ENCODE measurements around the gene WSCD2. TPM values are rescaled to one million over a fixed set of nuclear protein-coding genes. Genes with fewer than 3 reads are reported as not detected.

WSCD2 gene
- total and polyA plus RNA-seq, 12 donors = 0.01 to 2.8 (median 0.44) TPM; not detected in 3

DNA sequence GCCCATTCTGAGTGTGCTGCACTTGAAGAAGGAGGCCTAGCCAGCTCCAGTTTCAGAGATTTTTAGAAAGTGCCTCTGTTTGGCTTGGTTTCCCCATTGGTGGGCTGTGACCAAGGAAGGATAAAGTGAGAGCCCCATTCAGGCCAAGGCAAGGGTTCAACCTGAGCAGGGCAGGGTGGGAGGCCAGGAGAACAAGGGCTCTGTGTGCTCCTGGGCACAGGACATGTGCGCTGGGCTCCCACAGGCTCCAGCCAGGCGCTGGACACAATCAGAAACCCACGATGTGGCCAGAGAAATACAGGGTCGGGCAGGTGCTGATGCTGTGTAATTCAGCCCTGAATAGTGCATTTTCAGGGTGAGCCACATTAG lies 23.1 kb downstream of the WSCD2 start:
- Histone ChIP-seq H3K9me3 (peaks cover 0 to 7% (median 0%) of the 10 kb centered on the region in 11 donors), H3K4me1 (peaks cover 0 to 4% (median 0%) of the 10 kb centered on the region in 9 donors), H3K27ac (no peak overlapping the region), H3K4me3 (no peak overlapping the region), H3K36me3 (no peaks in the 10 kb centered on the region), H3K27me3 (peaks cover 0 to 32% (median 4%) of the 10 kb centered on the region in 7 donors)
- ATAC-seq (no peak), DNase-seq (no peak)
- TF ChIP-seq, protein P1, sequence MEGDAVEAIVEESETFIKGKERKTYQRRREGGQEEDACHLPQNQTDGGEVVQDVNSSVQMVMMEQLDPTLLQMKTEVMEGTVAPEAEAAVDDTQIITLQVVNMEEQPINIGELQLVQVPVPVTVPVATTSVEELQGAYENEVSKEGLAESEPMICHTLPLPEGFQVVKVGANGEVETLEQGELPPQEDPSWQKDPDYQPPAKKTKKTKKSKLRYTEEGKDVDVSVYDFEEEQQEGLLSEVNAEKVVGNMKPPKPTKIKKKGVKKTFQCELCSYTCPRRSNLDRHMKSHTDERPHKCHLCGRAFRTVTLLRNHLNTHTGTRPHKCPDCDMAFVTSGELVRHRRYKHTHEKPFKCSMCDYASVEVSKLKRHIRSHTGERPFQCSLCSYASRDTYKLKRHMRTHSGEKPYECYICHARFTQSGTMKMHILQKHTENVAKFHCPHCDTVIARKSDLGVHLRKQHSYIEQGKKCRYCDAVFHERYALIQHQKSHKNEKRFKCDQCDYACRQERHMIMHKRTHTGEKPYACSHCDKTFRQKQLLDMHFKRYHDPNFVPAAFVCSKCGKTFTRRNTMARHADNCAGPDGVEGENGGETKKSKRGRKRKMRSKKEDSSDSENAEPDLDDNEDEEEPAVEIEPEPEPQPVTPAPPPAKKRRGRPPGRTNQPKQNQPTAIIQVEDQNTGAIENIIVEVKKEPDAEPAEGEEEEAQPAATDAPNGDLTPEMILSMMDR (IDR thresholded peaks at IDR 0.05) = no peak
- intact Hi-C loops (cut with DNase I) = no loop called here
- WGBS, 2 donors = 74 to 84% methylated on average over 4 of the region's 4 CpGs

DNA sequence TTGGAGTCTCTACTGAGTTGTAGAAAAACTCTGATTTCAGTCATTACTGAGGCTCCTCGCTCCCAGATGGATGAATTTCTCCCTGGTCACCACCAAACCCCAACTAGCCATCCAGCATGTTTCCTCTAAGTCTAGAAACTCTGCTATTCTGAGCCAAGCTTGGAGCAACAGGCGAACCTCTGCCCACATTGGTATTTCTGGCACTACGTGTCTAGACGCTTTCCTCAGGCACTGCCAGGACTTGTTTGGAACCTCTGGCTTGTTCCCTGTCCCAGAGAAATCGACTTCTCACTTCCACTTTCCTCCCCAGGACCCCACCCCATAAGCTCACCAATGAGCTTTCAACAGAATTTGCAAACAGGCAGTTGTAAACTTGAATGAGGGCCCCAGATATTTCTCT lies 27.6 kb downstream of the WSCD2 start:
- no peak overlapping the region for H3K27ac ChIP-seq
- TF ChIP-seq, protein P1 (IDR thresholded peaks at IDR 0.05) = no peak

DNA sequence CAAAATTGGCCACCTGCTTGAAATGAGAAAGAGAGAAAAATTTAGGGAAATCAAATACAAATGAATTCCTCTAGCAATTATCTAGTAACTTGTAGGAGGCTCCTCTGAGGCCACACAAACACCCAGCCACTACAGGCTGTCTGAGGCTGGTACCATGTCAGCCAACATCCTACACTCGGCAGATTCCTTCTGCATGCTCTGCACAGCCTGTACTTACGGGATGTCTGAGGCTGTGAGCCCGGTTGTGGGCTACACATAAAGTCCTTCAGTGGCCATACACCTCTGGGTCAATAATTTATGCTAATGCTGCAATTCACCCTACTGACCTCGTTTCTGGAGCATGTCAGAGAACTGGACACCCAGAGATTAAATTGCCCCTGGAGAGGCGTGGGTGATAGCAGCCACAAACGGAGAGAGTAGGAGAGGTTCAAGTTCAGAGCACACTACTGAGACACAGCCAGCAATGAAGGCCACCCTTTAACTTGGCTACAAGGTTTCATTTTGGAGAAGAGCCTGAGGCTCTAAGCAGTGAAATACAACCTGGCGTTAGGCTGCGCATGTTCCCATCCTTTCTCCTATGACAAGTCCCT lies 28.9 kb downstream of the WSCD2 start:
- Histone ChIP-seq H3K27me3 (peaks cover 0 to 32% (median 0%) of the 10 kb centered on the region in 7 donors), H3K4me1 (peaks cover 0 to 6% (median 0%) of the 10 kb centered on the region in 9 donors), H3K36me3 (no peaks in the 10 kb centered on the region), H3K4me3 (no peak overlapping the region), H3K27ac (no peak overlapping the region), H3K9me3 (peaks cover 0 to 7% (median 0%) of the 10 kb centered on the region in 11 donors)
- ATAC-seq = peak in 3 of 8 donors; percentile 47 to 66 (median 51)
- intact Hi-C loops (cut with DNase I) = no loop called here
- no peak for DNase-seq
- TF ChIP-seq, protein P1 (IDR thresholded peaks at IDR 0.05) = no peak
- WGBS, 2 donors = 52 to 56% methylated on average over 8 of the region's 8 CpGs

More for the DNA sequence above, 27.6 kb downstream of the WSCD2 start:
- Histone ChIP-seq H3K4me1 (peaks cover 0 to 6% (median 0%) of the 10 kb centered on the region in 9 donors), H3K4me3 (no peak overlapping the region), H3K36me3 (no peaks in the 10 kb centered on the region), H3K27me3 (peaks cover 0 to 32% (median 0%) of the 10 kb centered on the region in 7 donors), H3K9me3 (peaks cover 0 to 7% (median 0%) of the 10 kb centered on the region in 11 donors)
- ATAC-seq = peak in 3 of 8 donors; percentile 53 to 76 (median 73)
- intact Hi-C loops (cut with DNase I) = no loop called here
- DNase-seq = no peak
- WGBS, 2 donors = 47% methylated on average over 5 of the region's 5 CpGs

DNA sequence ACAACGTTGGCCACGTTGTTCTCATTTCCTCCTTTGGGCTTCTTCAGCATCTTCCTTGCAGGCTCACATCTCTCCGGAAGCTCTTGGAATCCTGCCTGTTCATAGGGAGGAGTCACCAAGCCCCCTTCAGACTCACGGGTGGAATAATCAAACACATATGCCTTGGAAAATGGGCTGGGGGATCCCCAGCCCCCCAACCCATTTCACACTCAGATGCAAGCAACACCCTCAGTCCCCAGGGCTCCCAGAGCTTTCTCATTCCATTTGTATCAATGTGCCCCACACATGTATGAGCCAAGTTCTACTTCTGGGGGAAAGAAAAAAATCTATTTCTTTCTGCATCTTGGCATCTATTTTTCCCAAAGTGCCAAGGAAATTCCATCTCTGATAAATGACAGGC lies 33.1 kb downstream of the WSCD2 start:
- Histone ChIP-seq H3K4me1 (peaks cover 0 to 6% (median 0%) of the 10 kb centered on the region in 9 donors), H3K27me3 (peaks cover 0 to 29% (median 0%) of the 10 kb centered on the region in 7 donors), H3K4me3 (no peak overlapping the region), H3K36me3 (no peaks in the 10 kb centered on the region), H3K27ac (no peak overlapping the region), H3K9me3 (no peaks in the 10 kb centered on the region)
- WGBS, 2 donors = 47 to 61% methylated on average over 4 of the region's 4 CpGs
- TF ChIP-seq, protein P1 (IDR thresholded peaks at IDR 0.05) = no peak
- intact Hi-C loops (cut with DNase I) = no loop called here
- DNase-seq = no peak
- no peak for ATAC-seq

All from heart right ventricle (tissue), 16 donors.